Left forelimb (tissue), 1 donor: ENCODE measurements around the gene SFR1.

Experiments
- DNase-seq: peaks from one replicate; pipeline ENCODE4 v3.0.0-alpha.2; 2018; ENCODE audit warnings: low spot score

SFR1 gene

DNA sequence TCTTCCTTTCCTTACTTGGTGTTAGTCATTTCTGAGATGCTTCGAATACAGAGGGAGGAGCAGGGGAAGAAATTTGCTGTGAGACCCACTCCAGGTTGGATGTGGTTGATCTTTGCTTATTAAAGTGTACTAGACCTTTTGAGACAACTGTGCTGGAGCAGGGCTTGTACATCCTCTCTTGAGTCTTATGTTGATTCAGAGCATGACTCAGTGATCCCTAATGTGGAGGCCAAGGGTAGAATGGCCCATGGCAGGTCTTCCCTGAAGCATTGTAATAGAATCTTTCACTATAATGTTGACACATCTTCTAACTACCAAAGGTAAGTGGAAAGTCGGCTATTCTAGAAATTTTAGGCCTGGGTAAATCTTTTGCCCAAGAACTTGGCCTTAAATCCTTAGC is 17.0 kb upstream of the SFR1 start:
- no peak for DNase-seq

DNA sequence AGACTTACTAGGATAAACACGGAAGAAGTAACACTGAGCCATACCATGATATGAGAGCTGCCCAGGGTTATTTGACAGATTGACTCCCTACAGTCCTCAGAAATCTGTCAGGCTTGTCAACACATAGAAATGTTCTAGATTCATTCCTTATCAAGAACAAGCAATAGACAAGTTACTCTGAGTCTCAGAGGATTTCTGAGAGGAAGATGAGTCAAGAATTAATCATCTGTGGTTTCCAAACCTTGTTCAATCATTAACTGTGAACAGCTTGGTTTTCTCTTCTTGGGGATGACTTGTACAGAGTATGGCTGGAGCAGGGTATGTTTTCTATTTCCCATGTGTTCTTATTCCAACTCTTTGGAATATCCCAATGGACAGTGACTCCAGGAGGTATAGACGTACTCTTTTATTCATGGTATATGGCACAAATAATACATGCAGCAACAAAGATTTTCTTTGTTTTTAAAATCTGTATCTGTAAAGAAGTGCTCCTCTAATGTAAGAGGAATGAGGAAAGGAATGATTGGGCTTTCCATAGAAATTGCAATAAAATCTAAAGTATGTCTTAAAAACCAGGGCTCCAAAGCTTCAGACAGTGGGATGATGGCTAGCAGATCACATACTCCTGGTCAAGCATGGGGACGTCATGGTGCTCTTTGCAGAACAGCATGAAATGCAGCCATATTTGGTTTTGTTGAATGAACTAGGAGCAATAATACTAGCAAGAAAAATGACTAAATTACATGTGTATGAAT is 11.9 kb upstream of the SFR1 start:
- DNase-seq, result no peak

DNA sequence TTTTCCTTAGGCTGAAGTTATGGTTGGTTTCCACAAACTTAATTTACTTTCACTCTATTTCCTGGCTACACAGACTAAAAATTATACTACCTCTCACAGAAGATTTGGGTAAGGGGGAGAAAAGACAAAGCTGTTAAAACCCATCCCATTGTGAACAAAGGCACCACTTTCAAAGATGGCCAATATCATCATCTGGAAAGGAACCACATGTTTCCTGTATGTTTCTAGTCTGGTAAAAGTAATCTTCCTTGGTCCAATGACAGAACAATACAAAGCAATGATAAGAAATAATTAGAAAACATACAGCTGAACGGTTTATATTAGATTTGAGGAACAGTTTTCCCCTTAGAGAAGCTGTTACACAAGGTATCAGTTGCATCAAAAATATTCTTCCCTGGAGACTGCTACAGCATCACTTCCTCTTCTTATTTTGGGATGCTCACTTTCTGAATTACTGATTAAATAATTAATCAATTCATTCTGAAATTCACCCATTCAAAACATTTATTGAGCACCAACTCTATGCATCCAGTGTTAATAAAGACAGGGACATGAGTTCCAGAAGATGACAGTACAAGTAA is 8.5 kb upstream of the SFR1 start:
- no peak for DNase-seq

DNA sequence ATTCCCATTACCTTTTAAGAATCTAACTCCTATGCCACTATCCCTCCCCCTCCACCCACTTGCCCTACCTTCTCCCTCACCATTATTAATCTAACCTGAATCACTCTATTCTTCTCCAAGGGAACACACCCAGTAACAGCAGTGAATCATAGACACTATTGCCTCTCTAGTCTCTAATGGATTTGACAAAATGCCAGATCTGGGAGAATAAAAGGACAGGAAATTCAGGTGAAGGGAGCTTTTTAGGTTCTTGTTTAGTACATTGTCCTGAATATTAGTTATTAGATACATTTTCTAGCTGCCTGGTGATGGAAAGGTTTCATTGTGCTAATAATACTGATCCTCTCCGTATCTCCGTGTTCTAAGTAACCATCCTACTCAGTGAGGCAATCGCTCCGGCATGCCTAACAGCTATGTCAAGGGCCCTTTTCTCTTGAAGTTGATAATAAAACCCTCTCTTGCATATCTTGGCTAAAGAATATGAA is 4.1 kb upstream of the SFR1 start:
- DNase-seq, result no peak

DNA sequence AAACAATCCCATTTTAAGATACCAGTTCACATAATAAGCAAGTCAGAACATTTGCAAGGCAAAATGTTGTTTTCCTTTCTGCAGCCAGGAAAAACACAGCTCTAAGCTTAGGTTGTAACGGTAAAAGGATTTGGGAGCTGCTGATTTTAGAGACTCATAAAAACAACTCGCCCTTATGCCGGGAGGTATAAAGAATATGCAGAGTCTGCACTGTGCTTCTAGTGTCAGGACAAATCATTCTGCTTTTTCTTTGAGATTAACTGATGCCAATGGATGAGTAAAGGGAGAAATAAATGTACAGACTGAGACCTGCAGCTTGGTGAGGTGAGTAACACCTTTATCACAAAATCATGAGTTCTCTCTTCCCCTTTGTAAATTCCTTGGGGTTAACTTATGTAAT is 2.0 kb upstream of the SFR1 start:
- DNase-seq, result no peak

DNA sequence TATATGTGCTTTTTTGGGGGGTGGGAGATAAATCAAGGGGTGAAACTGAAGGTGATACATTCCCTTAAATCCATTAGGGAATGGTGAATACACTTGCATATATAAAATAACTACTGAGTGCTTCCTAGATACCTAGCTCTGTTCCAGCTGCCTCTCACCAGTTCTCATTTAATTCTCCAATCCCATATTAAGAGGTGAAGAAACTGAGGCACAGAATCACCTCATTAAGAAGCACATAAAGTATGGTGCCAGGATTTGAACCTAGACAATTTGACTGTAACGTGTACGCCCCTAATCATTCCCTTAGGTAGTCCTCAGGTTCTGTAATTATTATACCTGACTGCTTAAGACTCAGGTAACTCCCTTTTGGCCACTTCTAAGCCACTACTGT is 1.5 kb upstream of the SFR1 start:
- DNase-seq, result no peak

DNA sequence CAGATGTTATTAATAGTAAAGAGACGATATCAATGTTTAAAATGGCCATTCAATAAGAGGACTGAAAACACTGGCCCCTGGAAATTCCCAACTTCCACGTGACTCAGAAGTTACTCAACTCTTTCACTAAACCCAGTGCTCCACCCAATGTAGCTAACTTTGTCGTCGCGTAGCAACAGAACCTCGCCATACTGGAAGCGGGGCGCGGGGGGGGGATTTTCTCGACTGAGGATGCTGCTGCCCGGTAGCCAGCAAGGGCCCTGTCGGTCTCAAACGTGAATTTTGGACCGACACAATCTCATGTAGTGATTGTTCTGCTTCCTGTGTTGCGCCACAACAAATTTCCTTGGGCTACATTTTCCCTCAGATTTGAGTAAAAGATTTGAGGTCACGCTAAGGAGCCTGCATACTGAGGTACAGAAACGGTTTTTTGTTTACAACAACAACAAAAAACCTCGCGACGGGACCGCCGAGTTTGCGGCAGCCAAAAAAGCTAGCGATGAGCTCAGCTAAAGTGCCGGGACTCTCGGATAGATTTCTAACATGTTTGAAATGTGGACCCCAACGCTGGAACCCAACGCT is 977 bp upstream of the SFR1 start:
- peak; percentile 91 for DNase-seq

DNA sequence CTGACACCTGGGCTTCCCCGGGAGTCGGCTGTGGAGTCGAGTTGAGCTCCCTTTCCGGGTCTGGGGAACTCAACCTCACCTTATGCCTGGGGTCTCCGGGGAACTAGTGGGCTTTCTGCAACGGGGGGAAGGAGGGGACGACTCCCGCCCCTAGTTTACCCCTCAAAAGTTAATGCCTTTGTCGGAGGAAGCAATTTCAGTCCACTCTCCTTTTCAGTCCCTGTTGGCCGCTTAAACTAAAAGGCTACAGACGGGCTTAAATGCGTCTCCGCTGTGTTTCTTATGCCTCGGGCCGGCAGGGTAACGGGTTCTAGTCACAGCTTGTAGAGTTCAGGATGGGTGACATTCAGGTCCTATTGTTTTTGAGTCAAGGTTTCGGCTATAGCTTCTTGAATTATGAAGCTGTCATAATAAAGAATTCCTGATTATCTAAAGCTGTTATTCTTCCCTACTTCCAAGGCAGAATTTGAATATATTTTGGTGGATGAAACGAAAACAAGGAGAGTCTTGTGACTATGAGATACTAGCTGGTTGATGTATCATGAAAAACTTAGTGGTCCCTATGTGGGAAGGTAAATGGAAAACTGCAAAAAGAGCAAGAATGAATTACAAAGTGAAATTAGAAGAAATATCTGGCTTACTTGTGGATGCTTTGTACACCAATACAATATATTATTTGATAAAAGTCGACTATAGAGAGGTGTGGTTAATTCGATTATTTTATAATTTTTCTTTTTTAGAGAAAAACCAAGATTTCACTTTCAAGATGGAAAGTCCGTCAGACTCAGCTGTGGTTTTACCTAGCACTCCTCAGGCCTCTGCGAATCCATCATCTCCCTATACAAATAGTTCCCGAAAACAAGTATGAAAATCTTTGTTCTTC is 495 bp downstream of the SFR1 start:
- no peak for DNase-seq

DNA sequence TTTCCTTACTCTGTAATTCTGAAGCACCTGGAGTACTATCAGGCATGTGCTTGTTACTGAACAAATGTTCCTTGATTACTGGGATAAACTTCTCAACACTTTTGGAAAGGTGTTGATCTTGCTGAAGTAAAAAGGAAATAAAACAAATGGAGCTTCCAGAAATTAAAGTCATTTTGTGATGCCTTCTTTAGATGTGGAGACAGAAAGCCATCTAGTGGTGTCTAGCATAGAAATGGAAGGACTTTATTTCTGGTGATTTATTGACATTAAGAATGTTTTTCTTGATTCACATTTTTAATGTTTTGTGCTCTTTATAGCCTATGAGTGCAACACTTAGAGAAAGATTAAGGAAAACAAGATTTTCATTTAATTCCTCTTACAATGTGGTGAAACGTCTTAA is 1.4 kb downstream of the SFR1 start:
- DNase-seq, result no peak

DNA sequence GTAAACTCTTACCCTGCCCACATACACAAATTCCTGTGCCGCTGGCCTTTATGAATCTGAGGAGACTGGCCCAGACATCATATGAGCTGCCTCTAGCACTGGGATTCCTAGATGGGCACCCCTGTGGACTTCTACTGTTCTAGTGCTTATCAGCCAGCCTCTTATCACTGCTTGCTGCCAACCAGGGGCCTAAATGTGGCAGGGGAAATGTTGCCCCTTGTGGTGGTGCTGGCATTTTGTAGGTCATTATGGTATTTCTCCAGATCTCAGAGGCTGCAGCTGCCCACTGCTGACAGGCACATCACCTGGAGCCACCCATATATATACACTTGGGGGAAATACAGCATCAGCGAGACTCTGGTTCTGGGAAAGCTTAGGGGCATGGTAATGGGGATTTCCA is 5.4 kb downstream of the SFR1 start:
- DNase-seq, result no peak

DNA sequence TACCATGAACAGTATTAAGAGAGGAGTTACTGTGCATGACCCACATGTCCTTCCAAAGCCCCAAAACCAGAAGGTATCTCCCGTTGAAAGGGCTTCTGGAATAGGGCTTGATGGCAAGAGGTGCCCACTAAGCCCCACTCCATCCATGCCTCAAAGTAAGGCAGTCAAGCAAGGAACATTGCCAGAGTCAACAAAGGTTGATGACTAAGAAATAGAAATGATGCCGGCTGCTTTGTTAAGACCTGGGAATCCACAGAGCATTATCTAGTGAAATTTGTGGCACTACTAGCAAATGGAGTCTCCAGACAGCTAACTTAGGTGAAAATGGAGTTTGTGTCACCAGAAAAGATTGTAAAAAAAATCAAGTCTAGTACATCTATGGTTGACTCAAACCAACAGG is 6.2 kb downstream of the SFR1 start:
- no peak for DNase-seq

DNA sequence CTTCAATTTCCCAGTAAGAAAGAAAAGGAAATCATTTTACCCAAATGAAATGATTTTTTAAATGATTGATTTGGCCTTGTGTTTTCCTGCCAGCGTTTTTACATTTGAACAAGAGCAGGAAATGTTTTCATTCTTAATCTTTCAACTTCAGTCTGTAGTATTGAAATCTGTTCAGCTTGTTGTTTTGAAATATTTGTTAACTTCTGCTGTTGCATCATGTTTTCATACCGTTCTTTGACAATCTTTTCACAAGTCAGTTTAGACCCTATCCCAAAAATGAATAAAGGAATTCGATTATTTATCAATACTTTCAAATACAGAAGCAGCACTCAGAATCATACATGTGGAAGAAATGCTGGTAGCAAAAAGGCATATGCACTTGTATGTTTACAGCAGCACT is 8.1 kb downstream of the SFR1 start:
- DNase-seq, result no peak

DNA sequence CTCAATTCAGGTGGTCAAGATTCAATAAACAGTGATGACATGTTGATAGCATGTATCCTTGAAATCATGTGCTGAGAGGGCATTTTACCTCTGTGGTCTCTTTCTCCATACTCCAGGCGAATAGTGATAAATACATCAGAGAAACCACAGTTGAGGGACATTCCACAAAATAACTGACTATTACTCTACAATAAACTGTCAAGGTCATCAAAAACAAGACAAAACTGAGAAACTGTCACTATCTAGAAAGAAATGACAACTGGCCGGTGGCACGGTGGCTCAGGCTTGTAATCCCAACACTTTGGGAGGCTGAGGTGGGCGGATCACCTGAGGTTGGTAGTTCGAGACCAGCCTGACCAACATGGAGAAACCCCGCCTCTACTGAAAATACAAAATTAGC is 16.2 kb downstream of the SFR1 start:
- no peak for DNase-seq

DNA sequence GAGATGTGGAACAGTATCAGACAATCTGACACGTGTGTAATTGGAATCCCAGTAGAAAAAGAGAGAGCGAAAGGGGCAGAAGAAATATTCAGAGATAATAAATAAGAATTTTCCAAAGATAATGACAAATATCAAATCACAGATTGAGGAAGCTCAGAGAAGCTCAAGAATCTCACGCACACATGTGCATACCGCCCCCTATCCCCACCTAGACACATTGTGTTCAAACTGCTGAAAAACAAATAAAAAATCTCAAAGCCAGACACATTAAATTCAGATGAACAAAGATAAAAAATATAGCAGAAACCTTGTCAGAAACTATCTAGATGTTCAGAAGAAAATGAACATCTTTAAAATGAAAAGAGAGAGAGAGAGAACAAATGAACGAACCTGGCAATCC is 17.2 kb downstream of the SFR1 start:
- no peak for DNase-seq

DNA sequence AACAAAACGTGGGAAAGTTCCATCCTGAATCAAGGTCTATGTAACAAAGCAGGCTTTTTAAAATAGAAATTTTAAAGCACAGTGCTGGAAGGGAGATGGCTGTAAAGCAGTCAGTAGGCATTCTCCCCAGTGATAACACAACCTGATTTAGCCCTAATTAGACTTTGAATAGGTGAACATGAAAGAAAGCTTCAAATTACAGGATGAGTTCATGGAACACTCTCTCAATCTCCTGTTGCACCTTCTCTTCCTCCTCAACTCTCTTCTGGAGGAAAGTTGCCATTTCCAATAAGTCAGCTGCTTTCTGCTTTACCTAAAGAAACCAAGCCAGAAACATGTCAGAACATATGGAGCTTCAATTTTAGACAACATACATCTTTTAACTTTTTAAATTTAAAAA is 20.1 kb downstream of the SFR1 start:
- no peak for DNase-seq

DNA sequence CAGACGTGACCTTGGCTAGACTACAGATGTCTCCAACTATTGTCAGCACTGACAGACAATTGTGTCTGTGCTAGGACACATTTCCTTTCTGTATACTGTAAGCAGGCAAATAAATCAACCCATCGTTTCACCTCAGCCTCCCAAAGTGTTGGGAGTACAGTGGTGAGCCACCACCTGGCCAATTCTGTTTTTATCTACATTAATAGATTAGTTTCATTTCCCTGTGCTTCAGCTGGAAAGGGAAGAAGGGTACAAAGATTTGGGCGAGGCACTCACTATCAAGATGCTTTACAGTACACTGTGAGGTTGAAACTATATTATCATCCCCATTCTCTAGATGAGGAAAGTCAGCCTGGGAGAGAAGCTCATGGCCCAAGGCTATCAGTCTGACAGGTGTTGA is 21.9 kb downstream of the SFR1 start:
- no peak for DNase-seq

DNA sequence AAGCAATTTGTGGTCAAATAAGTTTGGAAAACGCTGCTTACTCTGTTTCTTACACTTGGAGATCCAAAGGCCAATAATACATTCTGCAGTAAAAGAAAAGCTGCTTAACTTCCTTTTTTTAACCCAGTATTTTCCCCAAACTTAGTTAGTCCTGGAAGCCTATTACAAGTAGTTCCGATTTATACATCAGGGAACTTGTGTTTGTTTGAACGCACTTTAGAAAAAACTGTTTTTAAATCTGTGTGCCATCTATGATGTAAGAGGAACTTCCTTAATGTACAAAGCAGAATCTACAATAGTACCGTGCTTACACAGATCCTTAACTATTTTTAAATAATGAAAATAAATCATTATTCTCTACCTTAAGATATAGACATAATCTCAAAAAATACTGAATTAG is 23.0 kb downstream of the SFR1 start:
- no peak for DNase-seq

DNA sequence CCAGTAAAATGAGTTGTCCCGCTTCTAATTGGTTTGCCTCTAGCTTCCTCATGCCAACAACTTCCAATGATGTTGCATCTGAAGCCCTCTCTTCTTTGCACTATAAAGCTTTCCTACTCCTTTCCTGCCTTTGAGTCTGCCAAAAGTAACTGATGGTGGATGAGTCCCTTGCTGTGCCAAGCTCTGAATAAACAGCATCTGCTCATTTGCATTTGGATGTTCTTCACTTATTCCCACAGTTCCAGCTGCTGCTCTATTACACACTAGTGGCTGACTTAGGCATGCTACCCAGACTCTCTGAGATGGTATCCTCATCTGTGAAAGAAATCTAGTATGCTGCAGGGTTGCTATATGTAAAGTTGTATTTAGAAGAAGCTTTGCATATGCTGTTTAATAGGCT is 24.9 kb downstream of the SFR1 start:
- no peak for DNase-seq

DNA sequence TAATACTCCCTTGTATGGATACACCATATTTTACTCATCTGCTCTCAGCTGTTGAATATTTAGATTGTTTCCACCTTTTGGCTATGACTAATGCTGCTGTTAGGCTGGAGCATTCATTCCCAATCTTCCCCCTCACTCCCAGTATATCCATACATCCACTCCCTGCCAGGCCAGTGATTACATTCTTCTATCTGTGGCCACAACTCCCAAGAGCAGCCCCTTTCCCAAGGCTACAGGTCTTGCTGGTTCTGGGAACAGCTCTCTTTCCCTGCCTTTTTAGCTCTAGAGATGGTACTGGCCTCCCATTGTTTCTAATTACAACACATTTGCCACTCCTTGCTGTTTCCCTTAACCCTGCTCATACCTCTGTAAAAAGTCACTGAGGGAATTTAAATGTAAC is 28.2 kb downstream of the SFR1 start:
- no peak for DNase-seq

DNA sequence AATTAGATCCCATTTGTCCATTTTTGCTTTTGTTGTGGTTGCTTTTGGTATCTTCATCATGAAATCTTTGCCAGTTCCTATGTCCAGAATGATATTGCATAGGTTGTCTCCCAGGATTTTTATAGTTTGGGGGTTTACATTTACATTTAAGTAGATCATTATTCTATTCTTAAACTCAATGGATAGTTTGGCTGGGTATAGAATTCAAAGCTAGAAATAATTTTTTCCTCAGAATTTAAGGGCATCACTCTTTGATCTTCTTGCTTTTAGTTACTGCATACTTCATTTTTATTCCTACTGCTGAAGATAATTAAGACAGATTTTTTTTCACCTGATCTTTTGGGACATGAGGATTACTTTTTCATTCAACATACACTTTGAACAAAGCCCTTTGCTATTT is 29.8 kb downstream of the SFR1 start:
- no peak for DNase-seq

DNA sequence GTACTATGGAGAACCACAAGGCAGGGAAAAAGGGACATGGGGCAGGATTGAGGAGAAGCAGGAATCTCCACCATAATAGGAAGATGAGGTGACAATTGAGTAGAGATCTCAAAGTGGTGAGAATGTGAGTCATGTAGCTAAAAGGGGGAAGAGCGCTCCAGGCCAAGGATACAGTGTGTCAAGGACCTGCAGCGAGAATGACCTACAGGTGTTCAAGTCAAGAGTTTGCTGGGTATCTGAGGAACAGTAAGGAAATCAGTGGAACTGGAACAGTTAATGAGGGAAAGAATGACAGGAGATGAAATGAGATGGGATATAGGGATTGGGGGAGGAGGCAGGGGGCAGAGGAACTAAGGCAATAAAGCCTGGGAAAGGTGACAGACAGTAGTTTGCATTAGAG is 33.6 kb downstream of the SFR1 start:
- no peak for DNase-seq

DNA sequence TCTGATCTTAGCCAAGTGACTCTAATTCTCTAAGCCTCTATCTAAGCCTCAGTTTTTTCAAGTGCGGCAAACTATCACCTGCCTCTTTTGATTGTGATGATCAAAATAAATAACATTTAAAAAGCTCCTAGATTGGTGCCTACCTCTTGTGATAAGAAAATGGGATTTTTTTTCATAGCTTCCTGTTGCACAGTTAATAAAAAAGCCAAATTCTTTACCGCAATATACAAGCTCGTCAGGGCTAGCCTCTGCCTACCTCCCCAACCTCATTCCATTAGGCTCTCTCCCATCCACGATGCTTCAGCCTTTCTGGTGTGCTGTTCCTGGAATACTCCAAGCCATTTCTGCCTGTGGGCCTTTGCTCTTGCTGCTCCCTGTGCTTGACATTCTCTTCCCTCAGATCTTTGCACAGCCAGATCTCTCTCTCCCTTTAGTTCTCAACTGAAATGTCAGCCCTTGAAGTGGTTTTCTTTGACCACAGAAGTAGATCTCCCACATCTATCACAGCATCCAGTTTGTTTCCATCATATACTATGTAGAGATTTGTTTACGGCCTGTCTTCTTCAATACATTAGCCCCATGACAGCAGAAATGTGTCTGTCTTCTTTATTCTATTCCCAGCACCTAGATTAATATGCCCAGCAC is 48.8 kb downstream of the SFR1 start:
- DNase-seq, result no peak
